ENCODE measurements around the gene ARHGAP15. TPM values are rescaled to one million over a fixed set of nuclear protein-coding genes. Genes with fewer than 3 reads are reported as not detected.

ARHGAP15 gene
- total RNA-seq, 2 donors from 2014 or later, result 2.2 to 8.8 TPM

DNA sequence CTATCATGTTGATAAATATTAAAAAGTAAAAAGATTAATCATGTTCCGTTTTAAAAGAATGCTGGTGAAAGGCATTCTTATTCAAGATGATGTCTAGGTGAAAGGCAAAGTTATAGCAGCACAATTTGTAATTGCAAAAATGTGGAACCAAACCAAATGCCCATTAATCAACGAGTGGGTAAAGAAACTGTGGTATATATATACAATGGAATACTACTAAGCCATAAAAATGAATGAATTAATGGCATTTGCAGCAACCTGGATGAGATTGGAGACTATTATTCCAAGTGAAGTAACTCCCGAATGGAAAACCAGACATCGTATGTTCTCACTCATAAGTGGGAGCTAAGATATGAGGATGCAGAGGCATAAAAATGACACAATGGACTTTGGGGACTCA, 286.4 kb downstream of the ARHGAP15 start:
- ATAC-seq, result no peak
- intact Hi-C loops (cut with DNase I, micrococcal nuclease), result no loop called here

GRCh38 chr2:143417428-143417827, 288.2 kb downstream of the ARHGAP15 start:
- ATAC-seq (no peak), DNase-seq (no peak)
- intact Hi-C loops (cut with DNase I, micrococcal nuclease), result no loop called here

More for the DNA sequence above, 286.4 kb downstream of the ARHGAP15 start:
- no peak for DNase-seq

GRCh38 chr2:143420313-143420712, 291.1 kb downstream of the ARHGAP15 start:
- DNase-seq (no peak), ATAC-seq (no peak)
- intact Hi-C loops (cut with DNase I, micrococcal nuclease), result no loop called here

GRCh38 chr2:143422681-143423080, 293.5 kb downstream of the ARHGAP15 start:
- DNase-seq (no peak), ATAC-seq (no peak)
- intact Hi-C loops (cut with DNase I, micrococcal nuclease), result no loop called here

DNA sequence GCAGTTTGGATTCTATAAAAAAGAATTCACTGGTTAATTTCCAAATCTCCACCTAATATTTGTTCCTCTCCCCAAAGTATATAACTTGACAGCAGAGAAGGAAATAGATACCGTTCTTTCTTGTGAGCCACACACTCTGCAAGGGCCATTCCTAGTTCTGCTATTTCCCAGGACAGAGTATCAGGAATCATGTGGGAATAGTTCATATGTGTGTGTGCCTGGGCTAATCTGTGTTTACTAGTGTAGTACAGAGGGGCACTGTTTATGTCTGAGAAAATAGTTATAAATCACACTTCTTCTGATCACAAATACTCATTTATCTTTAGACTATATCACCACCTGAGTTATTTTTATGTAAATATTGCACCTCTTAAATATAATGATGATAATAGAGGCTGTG, 296.7 kb downstream of the ARHGAP15 start:
- intact Hi-C loops (cut with DNase I, micrococcal nuclease), result no loop called here
- no peak for DNase-seq
- ATAC-seq, result no peak

- intact Hi-C loops (cut with DNase I, micrococcal nuclease), result no loop called here
Observed at GRCh38 chr2:143426296-143426695, 297.1 kb downstream of the ARHGAP15 start.

DNA sequence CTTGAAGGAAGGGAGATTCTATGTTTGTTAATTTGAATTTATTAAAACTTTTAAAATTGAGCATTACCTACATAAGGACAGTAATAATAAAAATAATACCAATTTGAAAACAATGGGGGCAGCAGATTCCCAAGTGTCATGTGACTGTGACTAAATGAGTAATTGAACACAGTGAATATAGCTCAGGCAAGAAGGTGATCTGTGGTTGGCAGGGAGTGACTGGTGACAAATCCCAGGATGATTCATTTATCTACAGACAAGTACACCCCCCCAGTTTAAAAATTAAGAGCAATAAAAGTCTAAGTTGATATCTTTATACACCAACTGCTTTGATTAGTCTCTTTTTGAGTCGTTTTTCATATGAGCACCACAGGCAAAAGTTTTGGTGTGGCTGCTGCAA, 299.5 kb downstream of the ARHGAP15 start:
- DNase-seq (no peak), ATAC-seq (no peak)
- intact Hi-C loops (cut with DNase I, micrococcal nuclease), result no loop called here

More at GRCh38 chr2:143426296-143426695, 297.1 kb downstream of the ARHGAP15 start:
- DNase-seq (no peak), ATAC-seq (no peak)

GRCh38 chr2:143429932-143430679, 300.9 kb downstream of the ARHGAP15 start:
- DNase-seq (no peak), ATAC-seq (no peak)
- intact Hi-C loops (cut with DNase I, micrococcal nuclease), result loop anchor here in 1 of 2 donors (10.0 kb wide), 1 partner anchor 1085 kb away; no protein-coding TSS in a partner anchor

DNA sequence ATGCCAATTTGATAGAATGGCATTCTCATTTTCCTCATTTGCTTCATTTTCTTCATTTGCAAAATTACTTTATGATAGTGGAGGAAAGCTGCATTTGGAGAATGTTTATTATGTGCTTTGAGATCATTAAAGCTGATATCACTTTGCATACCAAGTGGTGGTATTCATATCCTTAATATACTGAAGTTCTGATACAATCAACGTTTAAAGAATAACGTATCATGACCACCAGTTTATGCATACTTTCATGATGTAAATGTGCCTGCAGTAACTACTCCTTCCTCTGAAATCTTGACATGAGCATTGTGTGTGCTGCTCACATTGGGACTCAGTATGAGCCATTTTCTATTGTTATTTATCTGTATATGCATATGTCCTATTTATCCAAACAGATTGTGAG, 302.1 kb downstream of the ARHGAP15 start:
- DNase-seq (no peak), ATAC-seq (no peak)
- intact Hi-C loops (cut with DNase I, micrococcal nuclease), result loop anchor here in 1 of 2 donors (10.0 kb wide), 1 partner anchor 1083 kb away; no protein-coding TSS in a partner anchor

- intact Hi-C loops (cut with DNase I, micrococcal nuclease), result loop anchor here in 1 of 2 donors (10.0 kb wide), 1 partner anchor 1082 kb away; no protein-coding TSS in a partner anchor
- DNase-seq (no peak), ATAC-seq (no peak)
Observed at GRCh38 chr2:143433251-143433650, 304.0 kb downstream of the ARHGAP15 start.

GRCh38 chr2:143433840-143434239, 304.6 kb downstream of the ARHGAP15 start:
- no peak for DNase-seq
- intact Hi-C loops (cut with DNase I, micrococcal nuclease), result loop anchor here in 1 of 2 donors (10.0 kb wide), 1 partner anchor 1081 kb away; no protein-coding TSS in a partner anchor
- ATAC-seq, result no peak

GRCh38 chr2:143434445-143434844, 305.2 kb downstream of the ARHGAP15 start:
- intact Hi-C loops (cut with DNase I, micrococcal nuclease), result loop anchor here in 1 of 2 donors (10.0 kb wide), 1 partner anchor 1080 kb away; no protein-coding TSS in a partner anchor
- ATAC-seq (no peak), DNase-seq (no peak)

GRCh38 chr2:143435131-143435530, 305.9 kb downstream of the ARHGAP15 start:
- ATAC-seq (no peak), DNase-seq (no peak)
- intact Hi-C loops (cut with DNase I, micrococcal nuclease), result loop anchor here in 1 of 2 donors (10.0 kb wide), 1 partner anchor 1080 kb away; no protein-coding TSS in a partner anchor

DNA sequence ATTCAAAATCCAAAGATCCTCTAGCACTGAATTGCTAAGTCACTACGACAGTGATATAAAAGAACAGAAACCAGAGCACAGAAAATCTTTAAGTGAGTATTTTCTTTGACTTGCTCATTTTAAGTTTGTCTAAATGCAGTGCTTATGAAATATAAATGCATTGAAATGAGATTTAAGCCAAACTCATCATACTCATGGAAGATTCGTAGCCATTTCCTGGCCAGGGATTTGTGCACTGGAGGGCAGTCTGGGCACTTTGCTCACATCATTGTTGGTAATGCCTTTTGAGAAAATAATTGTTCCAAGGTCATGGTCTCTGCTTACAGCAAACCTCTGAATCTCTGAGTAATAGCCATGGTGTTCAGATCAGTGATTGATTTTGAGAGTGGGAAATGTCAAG, 307.7 kb downstream of the ARHGAP15 start:
- no peak for ATAC-seq
- intact Hi-C loops (cut with DNase I, micrococcal nuclease), result loop anchor here in 1 of 2 donors (10.0 kb wide), 1 partner anchor 1078 kb away; no protein-coding TSS in a partner anchor
- no peak for DNase-seq

DNA sequence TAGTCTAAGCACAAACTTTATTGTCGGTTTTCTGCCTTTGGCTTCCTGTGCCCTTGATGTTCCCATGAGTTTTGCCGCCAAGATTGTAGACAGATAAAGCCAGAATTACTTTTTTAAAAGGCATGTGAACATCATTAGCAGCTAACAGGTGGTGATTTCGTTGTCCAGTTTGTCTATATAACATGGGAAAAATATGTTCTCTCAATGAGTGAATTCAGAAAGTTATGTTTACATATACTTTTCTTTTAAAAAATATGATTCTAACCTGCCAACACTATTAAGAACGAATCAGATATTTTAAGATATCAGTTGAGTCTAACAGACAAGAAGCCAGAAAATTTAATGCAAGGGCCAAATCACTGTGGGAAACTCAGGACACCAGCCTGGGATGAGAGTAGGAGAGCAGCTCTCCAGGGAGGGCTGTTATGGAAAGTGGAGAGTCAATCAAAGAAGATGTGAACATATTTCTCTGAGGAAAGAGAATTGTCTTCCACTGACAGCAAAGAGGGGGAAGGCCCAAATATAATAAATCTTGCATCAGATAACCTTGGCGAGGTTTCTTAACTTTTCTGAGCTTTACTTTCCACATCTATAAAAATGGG, 311.3 kb downstream of the ARHGAP15 start:
- intact Hi-C loops (cut with DNase I, micrococcal nuclease), result no loop called here
- ATAC-seq (no peak), DNase-seq (no peak)

DNA sequence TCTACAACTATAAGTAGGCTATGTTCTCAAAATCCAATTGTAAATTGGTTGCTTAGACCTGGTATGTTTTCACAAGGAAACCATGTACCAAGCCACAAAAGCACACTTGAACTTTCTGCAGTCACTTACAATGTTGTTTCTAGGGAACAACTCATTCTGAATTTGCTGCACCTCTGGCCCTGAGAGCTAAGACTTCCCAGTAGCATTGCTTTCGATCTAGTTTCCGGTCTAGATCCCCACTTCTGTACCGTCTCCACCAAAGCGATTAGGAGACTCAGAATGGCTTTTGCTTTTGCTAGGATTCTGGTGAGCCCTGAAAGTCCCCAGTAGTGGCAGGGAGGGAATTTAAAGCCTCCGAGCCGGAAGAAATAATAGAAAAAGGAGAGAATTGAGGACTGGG, 313.0 kb downstream of the ARHGAP15 start:
- DNase-seq (no peak), ATAC-seq (no peak)
- intact Hi-C loops (cut with DNase I, micrococcal nuclease), result no loop called here

DNA sequence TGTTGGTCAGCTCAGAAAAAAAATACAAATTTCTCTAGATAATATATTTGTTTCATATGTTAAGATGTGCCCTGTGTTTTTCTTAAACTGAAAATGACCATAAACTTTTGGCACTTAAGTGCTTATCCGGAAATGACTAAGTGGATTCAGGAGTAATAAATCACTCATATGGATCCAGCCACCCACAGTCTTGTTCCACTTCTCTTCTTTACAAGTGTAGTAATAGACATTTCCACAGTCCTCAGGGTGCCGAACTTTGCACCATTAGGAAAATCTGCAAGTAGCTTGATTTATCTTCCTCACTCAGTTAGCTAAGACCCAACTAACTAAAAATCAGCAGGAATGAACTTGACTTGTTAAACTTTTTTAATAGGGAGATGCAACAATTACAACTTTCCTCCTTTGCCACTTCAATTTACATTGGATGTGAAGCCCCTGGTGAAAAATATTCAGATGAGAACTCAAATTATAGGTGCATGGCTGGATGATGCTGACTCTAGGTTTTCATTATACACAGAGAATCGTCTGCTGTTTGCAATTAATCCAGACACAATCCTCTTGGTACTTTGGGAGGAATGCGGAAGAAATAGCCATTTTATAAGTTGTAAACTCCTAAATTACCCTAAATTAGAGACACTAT, 322.5 kb downstream of the ARHGAP15 start:
- ATAC-seq (no peak), DNase-seq (no peak)
- intact Hi-C loops (cut with DNase I, micrococcal nuclease), result no loop called here

- DNase-seq, result no peak
- intact Hi-C loops (cut with DNase I, micrococcal nuclease), result no loop called here
- no peak for ATAC-seq
Observed at GRCh38 chr2:143452817-143453451, 323.7 kb downstream of the ARHGAP15 start.

GRCh38 chr2:143453981-143454511, 324.8 kb downstream of the ARHGAP15 start:
- intact Hi-C loops (cut with DNase I, micrococcal nuclease), result no loop called here
- DNase-seq (no peak), ATAC-seq (no peak)

All from left colon (tissue), 2 donors.